Stomach smooth muscle (tissue), 2 donors: ENCODE results near the gene NDUFA8.

Experiments
- H3K27ac ChIP-seq: one replicate; pipeline ENCODE4 v1.7.0; 2013; ENCODE audit warnings: mild to moderate bottlenecking, low read length, inconsistent platforms
- H3K27me3 ChIP-seq, 2 donors: one replicate each; pipeline ENCODE4 v1.7.0; 2013; ENCODE audit warnings: low read length in 2 of 2; ENCODE audit not compliant: insufficient read depth in 2 of 2, control insufficient read depth in 1 of 2
- H3K36me3 ChIP-seq, 2 donors: one replicate each; pipeline ENCODE4 v1.7.0; 2013; ENCODE audit warnings: low read length in 2 of 2; ENCODE audit not compliant: control insufficient read depth in 2 of 2, insufficient read depth in 2 of 2
- H3K4me1 ChIP-seq: one replicate; pipeline ENCODE4 v1.7.0; 2013; ENCODE audit warnings: low read length; ENCODE audit not compliant: control insufficient read depth, insufficient read depth
- H3K4me3 ChIP-seq, 2 donors: one replicate each; pipeline ENCODE4 v1.7.0; 2013; ENCODE audit warnings: low read length in 2 of 2
- H3K9ac ChIP-seq, 2 donors: one replicate each; pipeline ENCODE4 v1.7.0; 2013; ENCODE audit warnings: low read length in 2 of 2, mild to moderate bottlenecking in 1 of 2
- H3K9me3 ChIP-seq, 2 donors: one replicate each; pipeline ENCODE4 v1.7.0; 2013; ENCODE audit warnings: low read length in 2 of 2; ENCODE audit not compliant: control insufficient read depth in 2 of 2
- donor health status: healthy.
- donor health status: Pancreatic carcinoma.

The NDUFA8 gene

DNA sequence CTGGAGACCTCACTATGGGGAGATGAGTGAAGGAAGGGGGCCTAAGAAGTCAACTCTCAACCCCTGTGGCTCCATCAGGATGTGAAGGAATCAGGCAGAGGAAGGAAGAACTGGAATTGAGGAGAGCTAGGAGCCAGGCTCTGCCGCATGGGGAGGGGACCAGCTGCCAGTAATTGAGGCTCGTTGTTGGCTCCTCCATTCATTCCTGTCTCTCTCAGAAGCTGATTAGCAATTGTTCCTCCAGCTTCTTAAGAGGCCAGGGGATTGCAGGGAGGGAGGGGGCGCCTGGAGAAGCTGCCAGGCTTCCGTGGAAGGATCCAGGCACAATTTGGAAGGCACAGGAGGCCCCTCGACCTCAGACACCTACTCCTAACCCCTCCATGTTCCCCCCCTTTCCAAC lies 46.0 kb downstream of the NDUFA8 start:
- no peaks in the 10 kb centered on the region for H3K27me3 ChIP-seq
- no peak overlapping the region for H3K27ac ChIP-seq
- H3K9me3 ChIP-seq, result no peaks in the 10 kb centered on the region
- H3K36me3 ChIP-seq, result no peaks in the 10 kb centered on the region
- peaks cover 2% of the 10 kb centered on the region for H3K4me1 ChIP-seq
- no peak overlapping the region for H3K9ac ChIP-seq
- no peak overlapping the region for H3K4me3 ChIP-seq

DNA sequence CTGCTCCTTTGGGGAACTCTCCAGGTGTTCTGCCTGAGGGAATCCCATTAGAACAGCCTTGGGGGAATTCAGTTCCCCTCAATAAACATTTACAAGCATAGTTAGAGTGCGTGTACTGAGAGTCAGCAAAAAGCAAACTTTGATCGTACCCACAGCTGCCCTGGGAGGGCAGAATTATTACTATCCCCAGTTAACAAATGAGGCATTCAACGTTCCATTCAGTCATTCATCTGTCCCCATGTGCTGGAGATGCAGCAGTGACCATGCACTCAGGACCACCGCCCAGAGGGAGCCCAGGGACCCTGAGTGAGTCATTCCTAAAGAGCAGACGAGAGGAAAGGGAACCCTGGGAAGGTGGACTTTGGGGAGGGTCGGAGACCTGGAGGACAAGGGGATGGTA lies 47.3 kb downstream of the NDUFA8 start:
- no peaks in the 10 kb centered on the region for H3K9me3 ChIP-seq
- H3K36me3 ChIP-seq, result no peaks in the 10 kb centered on the region
- no peak overlapping the region for H3K4me3 ChIP-seq
- H3K27me3 ChIP-seq, result no peaks in the 10 kb centered on the region
- H3K9ac ChIP-seq, result no peak overlapping the region
- peaks cover 12% of the 10 kb centered on the region for H3K4me1 ChIP-seq
- H3K27ac ChIP-seq, result no peak overlapping the region

DNA sequence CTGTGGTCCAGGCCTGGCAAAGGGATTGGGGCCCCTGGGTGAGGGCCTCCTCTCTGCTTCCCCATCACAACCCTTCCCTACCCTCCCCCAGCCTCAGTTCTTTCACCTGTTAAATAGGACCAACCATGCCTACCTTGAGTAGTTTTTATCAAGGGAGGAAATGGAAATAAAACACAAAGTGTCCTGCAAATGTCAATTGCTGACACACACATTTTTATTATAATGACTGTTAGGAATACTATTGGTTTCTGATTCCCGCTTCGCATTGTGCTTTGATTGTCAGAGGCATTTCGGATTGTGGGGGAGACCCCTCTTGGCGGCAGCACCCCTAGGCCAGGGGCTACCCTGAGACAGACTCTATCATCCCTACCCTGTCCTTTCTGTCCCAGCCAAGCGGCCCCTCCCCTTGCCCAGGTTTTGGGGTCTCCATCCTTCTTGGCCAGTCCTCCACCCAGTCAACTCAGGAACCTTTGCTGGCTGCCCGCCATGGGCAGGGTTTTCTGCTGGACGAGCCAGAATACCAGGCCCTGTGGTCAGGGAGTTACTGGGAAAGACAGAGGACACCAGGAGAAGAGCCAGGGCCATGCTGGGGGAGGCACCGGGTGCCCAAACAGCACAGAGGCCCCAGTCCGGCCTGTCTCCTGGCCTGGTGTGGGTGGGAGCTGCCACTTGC lies 48.0 kb downstream of the NDUFA8 start:
- H3K9me3 ChIP-seq, result no peaks in the 10 kb centered on the region
- no peaks in the 10 kb centered on the region for H3K36me3 ChIP-seq
- H3K9ac ChIP-seq, result no peak overlapping the region
- H3K4me1 ChIP-seq, result peaks cover 18% of the 10 kb centered on the region
- no peak overlapping the region for H3K27ac ChIP-seq
- no peak overlapping the region for H3K4me3 ChIP-seq
- no peaks in the 10 kb centered on the region for H3K27me3 ChIP-seq

DNA sequence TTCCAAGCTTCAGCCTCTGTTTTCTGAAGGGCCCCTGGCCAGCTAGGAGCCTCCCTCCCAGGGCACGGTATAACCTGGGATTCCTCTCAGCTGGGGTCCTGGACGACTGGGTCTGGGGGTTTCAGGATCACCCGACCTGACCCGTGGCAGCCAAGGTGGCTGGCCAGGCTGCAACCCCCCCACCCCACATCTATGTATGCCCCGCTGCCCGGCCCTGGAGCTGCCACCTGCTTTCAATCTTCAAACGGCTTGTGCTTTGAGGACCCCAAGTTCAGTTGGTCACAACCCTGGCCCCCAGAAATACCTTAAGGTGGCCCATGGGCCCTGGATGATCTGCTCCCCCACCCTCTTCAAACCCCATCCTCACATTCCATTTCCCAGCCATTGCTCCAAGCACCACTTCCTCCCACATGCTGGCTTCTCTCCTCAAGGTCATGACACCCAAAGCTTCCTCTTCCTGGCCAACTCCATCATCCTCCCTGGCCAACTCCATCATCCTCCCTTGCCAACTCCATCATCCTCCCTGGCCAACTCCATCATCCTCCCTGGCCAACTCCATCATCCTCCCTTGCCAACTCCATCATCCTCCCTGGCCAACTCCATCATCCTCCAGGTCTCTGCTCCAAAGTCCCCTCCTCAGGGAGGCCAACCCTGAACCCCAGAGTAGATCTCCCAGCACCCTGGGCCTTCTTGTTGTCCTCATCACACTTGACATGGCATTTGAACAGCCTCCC lies 49.3 kb downstream of the NDUFA8 start:
- Histone ChIP-seq H3K4me3 (no peak overlapping the region), H3K9me3 (no peaks in the 10 kb centered on the region), H3K36me3 (no peaks in the 10 kb centered on the region), H3K27me3 (no peaks in the 10 kb centered on the region), H3K27ac (no peak overlapping the region), H3K4me1 (peaks cover 19% of the 10 kb centered on the region), H3K9ac (no peak overlapping the region)

DNA sequence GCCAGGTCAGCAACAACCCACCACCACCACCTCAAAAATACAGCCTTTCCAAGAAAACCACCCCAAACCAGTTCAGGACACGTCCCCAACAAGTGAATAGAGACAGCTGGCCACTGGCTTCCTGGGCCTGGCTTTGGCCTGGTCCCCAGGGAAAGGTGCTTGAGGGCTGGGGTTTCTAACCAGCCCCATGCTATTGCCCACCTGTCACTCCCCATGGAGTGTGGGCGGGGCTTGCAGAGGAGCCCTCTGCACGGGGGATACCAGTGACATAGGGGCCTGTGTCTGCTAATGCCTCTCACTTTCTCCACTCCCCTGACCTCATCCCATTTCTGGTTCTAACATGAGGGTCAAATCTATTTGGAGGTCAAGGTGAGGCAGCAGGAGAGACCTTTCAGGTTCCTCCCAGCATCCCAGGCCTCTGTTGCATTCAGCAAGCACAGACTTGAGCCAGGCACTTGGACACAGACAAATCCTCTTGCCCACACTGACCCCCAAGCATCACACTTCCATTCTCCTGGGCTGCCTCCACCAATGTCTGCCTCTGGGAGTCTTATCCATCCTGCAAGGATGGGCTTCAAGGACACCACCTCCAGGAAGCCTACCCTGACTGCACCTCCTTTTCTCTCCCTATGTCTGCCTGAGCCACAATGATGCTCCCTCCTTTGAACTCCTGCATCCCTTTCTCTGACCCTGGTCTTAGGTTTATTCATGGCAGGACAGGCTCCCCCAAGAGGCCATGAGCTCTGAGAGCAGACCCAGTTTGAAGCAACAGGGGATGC lies 50.4 kb downstream of the NDUFA8 start:
- no peaks in the 10 kb centered on the region for H3K9me3 ChIP-seq
- peaks cover 19% of the 10 kb centered on the region for H3K4me1 ChIP-seq
- H3K27ac ChIP-seq, result no peak overlapping the region
- H3K4me3 ChIP-seq, result no peak overlapping the region
- H3K9ac ChIP-seq, result no peak overlapping the region
- H3K27me3 ChIP-seq, result no peaks in the 10 kb centered on the region
- H3K36me3 ChIP-seq, result no peaks in the 10 kb centered on the region

DNA sequence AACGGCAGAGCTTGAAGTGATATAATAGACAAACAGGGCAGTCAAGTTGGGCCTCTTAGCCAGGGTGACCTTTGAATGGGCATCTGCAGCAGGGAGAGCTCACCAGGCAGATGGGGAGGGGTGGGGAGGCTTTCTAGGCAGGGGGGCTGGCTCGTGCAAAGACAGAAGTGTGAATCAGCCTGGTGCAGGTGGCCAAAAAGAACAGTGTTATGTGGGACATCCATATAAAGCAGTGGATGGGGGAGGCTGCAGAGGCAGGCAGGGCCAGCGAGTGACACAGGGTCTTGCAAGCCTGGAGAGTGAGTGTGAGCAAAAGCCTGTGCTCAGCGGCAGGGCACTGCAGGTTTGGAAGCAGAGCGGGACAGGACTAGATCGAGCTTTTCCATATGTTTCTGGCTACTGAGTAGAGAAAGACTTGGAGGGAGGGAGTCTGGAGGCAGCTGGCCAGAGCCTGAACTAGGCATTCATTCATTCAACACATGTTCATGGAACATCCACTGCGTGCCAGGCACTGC lies 52.2 kb downstream of the NDUFA8 start:
- Histone ChIP-seq H3K4me1 (peaks cover 19% of the 10 kb centered on the region), H3K27ac (peak overlapping the region; percentile 74), H3K36me3 (no peaks in the 10 kb centered on the region), H3K4me3 (peak overlapping the region in 1 of 2 donors; percentile 3), H3K9me3 (no peaks in the 10 kb centered on the region), H3K27me3 (no peaks in the 10 kb centered on the region), H3K9ac (peak overlapping the region; percentile 21 to 39)

DNA sequence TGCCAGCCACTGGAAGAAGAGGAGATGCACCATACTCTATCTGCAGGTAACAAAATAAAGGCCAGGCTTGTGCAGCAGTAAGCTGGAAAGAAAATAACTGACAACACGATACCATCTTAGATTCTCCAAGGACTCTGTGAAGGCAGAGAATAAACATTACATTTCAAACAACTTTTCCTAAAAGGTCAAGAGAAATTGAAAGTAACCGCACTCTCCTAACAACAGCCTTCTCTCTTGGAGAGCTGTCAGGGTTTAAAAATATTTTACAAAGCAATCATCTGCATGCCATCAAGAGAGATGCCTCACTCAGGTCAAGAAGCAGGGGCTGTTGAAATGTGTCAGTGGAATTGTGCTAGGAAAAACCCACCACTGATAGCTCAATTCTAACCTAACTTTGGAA lies 53.0 kb downstream of the NDUFA8 start:
- no peaks in the 10 kb centered on the region for H3K27me3 ChIP-seq
- peak overlapping the region in 1 of 2 donors; percentile 36 for H3K9ac ChIP-seq
- H3K9me3 ChIP-seq, result no peaks in the 10 kb centered on the region
- peak overlapping the region; percentile 74 for H3K27ac ChIP-seq
- peaks cover 19% of the 10 kb centered on the region for H3K4me1 ChIP-seq
- no peaks in the 10 kb centered on the region for H3K36me3 ChIP-seq
- peak overlapping the region; percentile 23 to 49 for H3K4me3 ChIP-seq

DNA sequence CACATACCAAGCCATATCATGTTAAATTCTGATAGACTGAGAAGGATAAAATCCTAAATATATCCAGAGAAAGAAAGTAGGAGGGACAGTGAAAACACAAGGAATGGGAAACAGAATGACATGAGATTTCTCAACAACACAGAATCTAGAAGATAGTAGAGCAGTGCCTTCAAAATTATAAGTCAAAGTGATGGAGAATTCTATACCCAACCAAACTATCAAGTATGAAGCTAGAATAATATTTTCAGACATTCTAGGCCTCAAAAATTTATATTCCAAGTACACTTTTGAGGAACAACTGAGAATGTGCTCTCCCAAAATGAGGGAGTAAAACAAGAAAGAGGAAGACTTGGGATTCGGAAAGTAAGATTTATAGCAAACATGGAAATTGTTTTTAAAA lies 55.6 kb downstream of the NDUFA8 start:
- H3K4me1 ChIP-seq, result peaks cover 22% of the 10 kb centered on the region
- no peaks in the 10 kb centered on the region for H3K36me3 ChIP-seq
- H3K4me3 ChIP-seq, result no peak overlapping the region
- H3K9ac ChIP-seq, result no peak overlapping the region
- no peaks in the 10 kb centered on the region for H3K9me3 ChIP-seq
- H3K27ac ChIP-seq, result no peak overlapping the region
- H3K27me3 ChIP-seq, result no peaks in the 10 kb centered on the region

DNA sequence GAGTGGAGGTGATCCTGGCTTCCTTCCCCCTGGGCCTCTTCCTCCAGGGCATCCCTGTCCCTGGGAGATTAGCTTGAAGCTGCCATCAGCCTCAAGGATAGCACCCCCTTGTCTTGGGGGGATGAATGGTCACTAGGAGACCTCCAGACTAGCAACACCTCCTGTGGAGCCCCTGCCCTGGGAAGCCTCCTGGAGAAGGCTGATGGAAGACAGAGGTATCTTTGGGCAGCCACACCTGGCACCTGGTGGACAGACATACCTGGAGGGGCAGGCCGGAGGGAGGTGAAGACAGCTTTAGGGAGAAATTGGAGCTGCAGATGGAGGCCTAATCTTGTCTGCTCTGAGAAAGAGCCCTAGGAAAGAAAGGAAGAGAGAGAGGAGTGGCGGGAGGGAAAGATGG lies 57.4 kb downstream of the NDUFA8 start:
- Histone ChIP-seq H3K36me3 (no peaks in the 10 kb centered on the region), H3K4me3 (no peak overlapping the region), H3K4me1 (peaks cover 11% of the 10 kb centered on the region), H3K9ac (no peak overlapping the region), H3K9me3 (no peaks in the 10 kb centered on the region), H3K27ac (no peak overlapping the region), H3K27me3 (no peaks in the 10 kb centered on the region)

DNA sequence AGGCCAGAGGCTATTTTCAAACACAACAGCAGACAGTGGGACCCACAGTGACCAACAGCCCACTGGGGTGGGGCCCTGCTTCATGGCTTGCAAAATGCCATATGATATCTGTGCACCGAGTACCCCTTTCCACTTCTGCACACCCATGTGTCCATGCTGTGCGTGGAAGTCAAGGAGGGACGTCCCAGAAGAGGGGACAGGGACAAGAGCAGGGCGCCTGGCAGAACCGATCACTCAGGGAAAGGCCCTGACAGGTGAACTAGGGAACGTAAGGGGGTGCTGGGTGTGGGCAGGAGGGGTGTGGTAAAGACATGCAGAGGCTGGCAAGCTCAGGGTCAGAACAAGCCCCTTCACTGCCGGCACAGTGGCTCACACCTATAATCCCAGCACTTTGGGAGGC lies 58.8 kb downstream of the NDUFA8 start:
- Histone ChIP-seq H3K4me1 (peaks cover 5% of the 10 kb centered on the region), H3K36me3 (no peaks in the 10 kb centered on the region), H3K9me3 (no peaks in the 10 kb centered on the region), H3K27ac (no peak overlapping the region), H3K27me3 (no peaks in the 10 kb centered on the region), H3K4me3 (no peak overlapping the region), H3K9ac (no peak overlapping the region)
